H1 (cell line): ENCODE results near the gene ADCY5.

Source experiments
- ATF2 ChIP-seq: IDR thresholded peaks from 2 replicates; pipeline ENCODE4 v1.6.1; 2012; ENCODE audit warnings: low read length, inconsistent platforms
- BCL11A ChIP-seq, 2 experiments: IDR thresholded peaks; one replicate each; pipeline ENCODE4 v1.6.1; 2011; ENCODE audit warnings: low read depth in 2 of 2, low read length in 2 of 2, mild to moderate bottlenecking in 2 of 2
- CTCF ChIP-seq, 3 experiments: IDR thresholded peaks; 1 replicate in 2 of 3; 2 replicates in 1 of 3; pipeline versions ENCODE4 v1.5.1 to v1.6.1; 2011; ENCODE audit warnings: low read length in 3 of 3, mild to moderate bottlenecking in 3 of 3, inconsistent platforms in 2 of 3, low read depth in 1 of 3, moderate library complexity in 1 of 3; ENCODE audit not compliant: insufficient read depth in 1 of 3; ENCODE audit errors: control extremely low read depth in 1 of 3
- EP300 ChIP-seq, 2 experiments: IDR thresholded peaks; 1 replicate in 1 of 2; 2 replicates in 1 of 2; pipeline ENCODE4 v1.6.1; 2011 to 2012; ENCODE audit warnings: low read depth in 2 of 2, low read length in 2 of 2, mild to moderate bottlenecking in 2 of 2, borderline replicate concordance in 1 of 2, inconsistent platforms in 1 of 2, moderate library complexity in 1 of 2
- EZH2 ChIP-seq: fragments of 200-600 bp; sonication (generic); IDR thresholded peaks from 2 replicates; pipeline ENCODE4 v1.7.1; 2012; ENCODE audit warnings: low read depth, mild to moderate bottlenecking, moderate library complexity, low read length, inconsistent platforms; ENCODE audit not compliant: severe bottlenecking
- RNF2 ChIP-seq: fragments of 200-900, 300-1000 bp; sonication (generic); IDR thresholded peaks from 2 replicates; pipeline ENCODE4 v1.7.1; 2016; ENCODE audit warnings: borderline replicate concordance, low read depth, mild to moderate bottlenecking, antibody characterized with exemption, low read length; ENCODE audit not compliant: poor library complexity, severe bottlenecking; ENCODE audit errors: missing control alignments
- RXRA ChIP-seq: IDR thresholded peaks from 2 replicates; pipeline ENCODE4 v1.6.1; 2011; ENCODE audit warnings: low read depth, mild to moderate bottlenecking, low read length, moderate library complexity; ENCODE audit not compliant: insufficient read depth
- SAP30 ChIP-seq: fragments of 300-600 bp; sonication (generic); IDR thresholded peaks from 2 replicates; pipeline ENCODE4 v1.7.1; 2012; ENCODE audit warnings: low read length, moderate library complexity, mild to moderate bottlenecking, inconsistent platforms; ENCODE audit not compliant: insufficient read depth, insufficient replicate concordance
- SP1 ChIP-seq: IDR thresholded peaks from 2 replicates; pipeline ENCODE4 v1.6.1; 2011; ENCODE audit warnings: low read depth, low read length
- SUZ12 ChIP-seq: fragments of 200-600 bp; sonication (generic); IDR thresholded peaks from 2 replicates; pipeline ENCODE4 v1.6.1; 2012; ENCODE audit warnings: mild to moderate bottlenecking, inconsistent platforms, low read length, moderate library complexity, mixed read lengths
- TAF1 ChIP-seq: IDR thresholded peaks from 2 replicates; pipeline ENCODE4 v1.6.1; 2011; ENCODE audit warnings: mild to moderate bottlenecking, low read depth, low read length
- YY1 ChIP-seq: IDR thresholded peaks from 2 replicates; pipeline ENCODE4 v1.6.1; 2011; ENCODE audit warnings: low read depth, mild to moderate bottlenecking, low read length

GRCh38 chr3:123337226-123337625 lies 111.7 kb downstream of the ADCY5 start:
- TF ChIP-seq RNF2 (no peak), EZH2 (no peak), CTCF (IDR thresholded peaks at IDR 0.05; ENCODE audit: control extremely low read depth in 1 of 3, insufficient read depth in 1 of 3, low read depth in 1 of 3, low read length in 3 of 3) (no peak), SP1 (no peak), SAP30 (no peak), SUZ12 (no peak), EP300 (IDR thresholded peaks at IDR 0.05; ENCODE audit: borderline replicate concordance in 1 of 2, low read depth in 2 of 2, low read length in 2 of 2) (no peak), BCL11A (IDR thresholded peaks at IDR 0.05; ENCODE audit: low read depth in 2 of 2, low read length in 2 of 2) (no peak), ATF2 (no peak), TAF1 (no peak), YY1 (no peak), RXRA (no peak)
